GM21526 (cell line): ENCODE measurements around the gene MTRF1L.
"Not testable (repeated sequence)": the region's sequence is repeated elsewhere in the genome, so short reads cannot be mapped to it uniquely, and the experiment has no call there.

Source experiments
- ATAC-seq: cut with Tn5 transposase; IDR thresholded peaks from one replicate; pipeline ENCODE4 v1.9.1; 2021; ENCODE audit warnings: moderate library complexity; ENCODE audit not compliant: unreplicated experiment, low FRiP score

The MTRF1L gene

DNA sequence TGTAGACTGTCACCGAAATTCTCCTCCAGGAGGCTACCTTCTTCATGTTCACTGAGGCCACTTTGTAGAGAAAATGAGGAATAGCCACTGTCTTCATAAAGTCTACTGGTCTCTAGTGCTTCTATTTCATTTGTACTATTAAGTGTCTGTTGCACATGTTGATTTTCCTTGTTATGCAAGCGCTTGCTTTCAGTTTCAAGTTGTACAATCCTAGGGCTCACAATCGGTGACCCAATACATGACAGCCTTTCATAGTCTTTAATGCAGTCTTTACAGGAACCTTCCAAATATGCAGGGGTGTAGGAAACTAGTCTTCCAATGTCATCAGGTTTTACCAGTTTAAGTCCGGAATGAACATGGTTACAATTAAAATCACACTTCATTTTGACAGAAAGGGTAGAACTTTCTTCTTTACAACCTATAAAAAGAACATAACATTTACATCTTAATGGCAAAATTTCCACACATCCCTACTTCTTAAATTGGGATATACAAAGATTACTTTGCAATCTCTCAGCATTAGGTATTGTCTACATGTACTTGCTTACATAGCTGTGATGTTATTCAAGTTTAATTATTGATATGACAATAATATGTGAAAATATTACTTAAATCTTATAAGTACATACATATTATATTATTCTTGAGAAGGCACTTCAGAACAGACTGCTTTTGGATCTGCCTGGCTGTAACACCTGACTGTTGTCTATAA, 27.1 kb downstream of the MTRF1L start:
- ATAC-seq = peak; percentile 47

DNA sequence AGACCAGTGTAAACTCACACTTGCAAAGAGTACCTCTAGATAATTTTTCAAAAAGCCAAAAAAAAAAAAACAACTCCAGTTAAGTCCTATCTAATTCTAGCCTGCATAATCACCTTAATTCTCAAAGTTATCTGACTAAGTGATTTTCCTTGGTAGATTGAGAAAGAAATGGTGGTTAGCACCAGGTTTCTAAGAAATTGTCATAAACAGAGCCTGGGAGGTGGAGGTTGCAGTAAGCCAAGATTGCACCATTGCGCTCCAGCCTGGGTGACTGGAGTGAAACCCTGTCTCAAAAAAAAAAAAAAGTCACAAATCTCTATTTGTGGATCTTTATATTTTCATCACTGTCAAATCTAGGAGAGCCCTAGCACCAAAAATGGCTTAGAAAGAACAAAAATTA, 28.6 kb downstream of the MTRF1L start:
- ATAC-seq = no peak

- no peak for ATAC-seq
Observed at GRCh38 chr6:152969688-152970418, 32.7 kb downstream of the MTRF1L start.

GRCh38 chr6:152966168-152966894, 36.2 kb downstream of the MTRF1L start:
- not testable (repeated sequence) for ATAC-seq

GRCh38 chr6:152959333-152959732, 43.2 kb downstream of the MTRF1L start:
- ATAC-seq = no peak

DNA sequence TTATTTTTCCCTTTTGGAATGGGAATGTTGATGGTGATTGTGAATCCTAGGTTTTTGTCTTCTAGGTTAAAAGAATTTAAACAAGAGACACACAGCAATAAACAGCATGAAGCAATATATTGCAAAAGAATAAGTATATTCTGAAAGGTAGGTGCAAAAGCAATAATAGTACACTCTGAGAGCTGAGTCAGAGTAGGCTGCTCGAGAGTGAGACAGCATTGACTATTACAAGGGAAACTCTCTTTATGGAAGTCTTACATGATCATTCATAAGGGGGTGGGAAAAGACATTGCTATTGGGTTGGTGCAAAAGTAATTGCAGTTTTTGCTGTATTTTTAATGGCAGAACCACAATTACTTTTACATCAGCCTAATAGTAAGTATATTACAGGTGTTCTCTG, 44.7 kb downstream of the MTRF1L start:
- ATAC-seq = no peak

DNA sequence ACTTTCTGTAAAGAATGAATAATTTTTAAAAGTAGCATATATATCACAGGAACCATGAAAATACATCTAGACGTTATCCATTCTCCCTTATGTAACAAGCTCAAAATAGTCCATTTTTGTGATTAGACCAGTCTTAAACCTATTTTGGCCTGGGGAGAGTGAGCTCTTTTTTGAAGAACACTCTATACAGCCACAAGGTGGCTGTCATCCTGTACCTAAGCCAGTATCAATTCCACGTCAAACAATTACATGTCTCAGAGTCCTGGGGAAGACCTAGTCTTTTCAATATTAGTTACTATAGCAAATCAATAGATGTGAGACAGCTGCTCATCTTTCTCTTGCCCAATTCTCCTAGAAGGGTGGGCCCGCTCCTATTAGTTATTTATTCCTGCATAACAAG, 48.1 kb downstream of the MTRF1L start:
- ATAC-seq = no peak

GRCh38 chr6:152952866-152953509, 49.5 kb downstream of the MTRF1L start:
- no peak for ATAC-seq

DNA sequence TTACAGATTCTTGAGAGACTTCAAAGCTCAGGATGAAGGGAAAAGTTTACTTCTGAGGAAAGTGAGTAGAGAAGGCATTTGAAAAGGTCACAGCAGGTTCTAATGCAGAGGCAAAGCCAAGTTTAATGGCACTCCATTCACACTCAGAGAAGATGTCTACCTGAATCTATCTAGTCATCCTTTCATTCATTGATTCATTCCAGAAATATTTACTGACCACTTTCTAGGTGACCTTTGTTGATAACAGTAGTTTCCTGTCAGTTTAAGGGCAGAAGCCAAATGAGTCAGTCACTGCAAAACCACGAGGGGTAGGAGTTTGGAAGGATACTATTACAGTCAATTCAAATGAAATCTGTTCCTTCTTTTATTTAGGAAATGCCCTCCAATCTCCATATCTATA, 50.5 kb downstream of the MTRF1L start:
- no peak for ATAC-seq

- ATAC-seq = no peak
Observed at GRCh38 chr6:152950240-152950639, 52.3 kb downstream of the MTRF1L start.

- peak; percentile 82 for ATAC-seq
Observed at GRCh38 chr6:152948150-152948768, 54.2 kb downstream of the MTRF1L start.

- no peak for ATAC-seq
Observed at GRCh38 chr6:152946995-152947394, 55.5 kb downstream of the MTRF1L start.

- ATAC-seq = no peak
Observed at GRCh38 chr6:152946484-152946883, 56.0 kb downstream of the MTRF1L start.

DNA sequence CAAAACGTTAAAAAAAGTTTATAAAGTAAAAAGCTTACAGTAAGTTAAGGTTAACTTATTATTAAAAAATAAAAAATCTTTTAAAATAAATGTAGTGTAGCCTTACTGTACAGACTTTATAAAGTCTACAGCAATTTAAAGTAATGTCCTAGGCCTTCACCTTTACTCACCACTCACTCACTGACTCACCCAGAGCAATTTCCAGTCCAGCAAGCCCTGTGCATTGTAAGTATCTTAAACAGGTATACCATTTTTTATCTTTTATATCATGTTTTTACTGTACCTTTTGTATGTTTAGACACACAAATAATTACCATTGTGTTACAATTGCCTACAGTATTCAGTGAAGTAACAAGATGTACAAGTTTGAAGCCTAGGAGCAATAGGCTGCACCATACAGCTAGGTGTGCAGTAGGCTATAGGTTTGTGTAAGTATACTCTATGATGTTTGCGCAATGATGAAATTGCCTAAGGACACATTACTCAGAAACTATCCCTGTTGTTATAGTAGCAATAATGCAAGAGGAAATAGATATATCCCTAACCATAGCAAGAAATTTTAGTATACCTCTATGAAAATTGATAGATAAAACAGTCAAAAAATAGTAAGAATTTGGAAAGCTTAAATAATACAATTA, 59.1 kb downstream of the MTRF1L start:
- no peak for ATAC-seq

DNA sequence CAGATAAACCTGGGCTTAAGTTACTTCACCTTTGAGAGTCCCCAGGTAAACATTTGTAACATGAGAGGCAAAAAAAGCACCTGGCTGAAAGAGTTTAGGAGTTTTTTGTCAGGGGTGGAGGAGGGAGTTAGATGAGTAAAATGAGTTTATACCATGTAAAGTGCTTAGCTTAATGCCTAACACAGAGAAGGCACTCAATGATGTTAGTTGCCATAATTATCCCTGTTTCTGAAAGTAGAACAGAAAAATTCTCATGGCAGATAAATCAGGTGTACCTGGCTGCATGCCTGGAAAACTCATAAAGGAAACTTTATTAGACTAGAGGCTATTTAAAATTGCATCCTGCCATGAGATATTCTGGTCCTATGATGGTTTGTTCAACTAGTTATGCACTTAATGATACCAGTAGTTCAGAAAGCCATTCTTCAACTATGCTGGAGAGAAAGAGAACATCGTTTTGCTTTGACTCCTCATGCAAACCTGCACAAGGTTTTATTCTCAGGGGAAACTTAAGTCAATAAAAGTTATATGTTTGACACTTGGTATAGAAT, 60.1 kb downstream of the MTRF1L start:
- ATAC-seq = no peak

DNA sequence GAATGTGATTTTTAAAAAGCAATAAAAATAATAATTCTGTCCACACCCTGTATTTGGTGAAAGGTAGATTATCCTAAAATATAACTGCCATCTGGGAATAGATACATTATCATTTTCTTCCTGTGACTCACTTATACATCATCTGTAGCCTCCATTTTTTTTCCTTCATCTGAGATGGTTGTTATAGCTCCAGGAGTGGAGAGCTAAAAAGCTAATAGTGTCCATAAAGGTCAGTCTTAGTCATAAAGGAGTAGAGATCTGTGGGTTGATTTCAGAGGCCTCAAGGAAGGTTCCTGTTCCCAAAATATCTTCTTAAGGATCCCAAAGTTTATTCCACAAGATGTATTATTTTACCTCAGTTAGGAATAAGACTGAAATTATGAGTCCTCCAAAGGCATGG, 60.8 kb downstream of the MTRF1L start:
- no peak for ATAC-seq
